Esophagus squamous epithelium (tissue), 5 donors: ENCODE results near the gene CA7. TPM values are rescaled to one million over a fixed set of nuclear protein-coding genes. Genes with fewer than 3 reads are reported as not detected.

Experiments
- DNase-seq: peaks from one replicate; lab custom pipeline; 2025; lab: John Stamatoyannopoulos, UW
- H3K27ac ChIP-seq, 4 donors: fragments of 200-600 bp; sonication (generic); one replicate each; pipeline ENCODE4 v1.5.1; 2016 to 2019; ENCODE audit warnings: mild to moderate bottlenecking in 1 of 4
- H3K27me3 ChIP-seq, 4 donors: fragments of 200-600 bp; sonication (generic); 1 replicate in 3 of 4; 2 replicates in 1 of 4; pipeline versions ENCODE4 v1.5.1 to v1.6.0; 2017 to 2021; ENCODE audit warnings: antibody characterized with exemption in 1 of 4
- H3K36me3 ChIP-seq, 3 donors: fragments of 200-600 bp; sonication (generic); one replicate each; pipeline ENCODE4 v1.5.1; 2016 to 2019
- H3K4me1 ChIP-seq, 3 donors: fragments of 200-600 bp; sonication (generic); one replicate each; pipeline ENCODE4 v1.5.1; 2017 to 2019
- H3K4me3 ChIP-seq, 4 donors: fragments of 200-600 bp; sonication (generic); 1 replicate in 3 of 4; 2 replicates in 1 of 4; pipeline ENCODE4 v1.5.1; 2016 to 2019; ENCODE audit warnings: mild to moderate bottlenecking in 2 of 4, moderate library complexity in 1 of 4
- H3K9me3 ChIP-seq, 3 donors: fragments of 200-600 bp; sonication (generic); one replicate each; pipeline ENCODE4 v1.5.1; 2016 to 2019
- CTCF ChIP-seq, 6 experiments: fragments of 450-650 bp in 4 of 6; fragments of 200-600 bp in 2 of 6; sonication (generic) in 2 of 6; IDR thresholded peaks; one replicate each; pipeline ENCODE4 v1.5.1; 2016 to 2019; ENCODE audit warnings: antibody characterized with exemption in 6 of 6, mild to moderate bottlenecking in 4 of 6, moderate library complexity in 4 of 6
- POLR2A ChIP-seq, 4 donors: fragments of 450-650 bp; IDR thresholded peaks; one replicate each; pipeline ENCODE4 v1.6.1; 2017; ENCODE audit warnings: antibody characterized with exemption in 4 of 4, mild to moderate bottlenecking in 4 of 4, moderate library complexity in 3 of 4
- WGBS, 2 donors: methylation state at CpG; one replicate each; pipeline ENCODE4 v1.1.5; 2018; 5-methylcytosine and 5-hydroxymethylcytosine counted together
- intact Hi-C: fragments of 100-400 bp; cut with DNase I; formaldehyde crosslinking; loops from one replicate; pipeline ENCODE4 v1.15.0; 2022
- total RNA-seq, 4 donors: library from RNA; depleted of rRNA; stranded (reverse); fragments of >200 nt; gene quantifications; one replicate each; pipeline ENCODE4 v1.1.0, GENCODE V29; 2016
- donor health status: DM: yes; HTN: yes; CAD: no.

The CA7 gene
- total RNA-seq, 4 donors from 2014 or later = not detected

- H3K27me3 ChIP-seq = no peaks in the 10 kb centered on the region
- no peak overlapping the region for H3K4me3 ChIP-seq
- H3K36me3 ChIP-seq = peaks cover 8 to 50% (median 10%) of the 10 kb centered on the region in 3 donors
- H3K9me3 ChIP-seq = no peaks in the 10 kb centered on the region
- intact Hi-C loops = no loop called here
- TF ChIP-seq CTCF (IDR thresholded peaks at IDR 0.05) = no peak
- TF ChIP-seq POLR2A (IDR thresholded peaks at IDR 0.05) = no peak
- WGBS, 2 donors = 94 to 100% methylated on average over 3 of the region's 3 CpGs
- no peak overlapping the region for H3K27ac ChIP-seq
- H3K4me1 ChIP-seq = peaks cover 0 to 26% (median 10%) of the 10 kb centered on the region in 3 donors
- DNase-seq = no peak
These were observed 38.5 kb downstream of the CA7 start for GRCh38 chr16:66882702-66883101.

- DNase-seq = no peak
- 86 to 88% methylated on average over 9 to 10 of the region's 12 CpGs for WGBS, 2 donors
- no peaks in the 10 kb centered on the region for H3K9me3 ChIP-seq
- H3K36me3 ChIP-seq = peaks cover 8 to 56% (median 10%) of the 10 kb centered on the region in 3 donors
- intact Hi-C loops = no loop called here
- TF ChIP-seq POLR2A (IDR thresholded peaks at IDR 0.05) (no peak), CTCF (IDR thresholded peaks at IDR 0.05) (no peak)
- H3K4me3 ChIP-seq = no peak overlapping the region
- H3K4me1 ChIP-seq = peaks cover 0 to 29% (median 8%) of the 10 kb centered on the region in 3 donors
- no peaks in the 10 kb centered on the region for H3K27me3 ChIP-seq
- H3K27ac ChIP-seq = no peak overlapping the region
These were observed 41.3 kb downstream of the CA7 start for GRCh38 chr16:66885491-66885890.

- intact Hi-C loops = no loop called here
- no peaks in the 10 kb centered on the region for H3K27me3 ChIP-seq
- no peak for TF ChIP-seq POLR2A (IDR thresholded peaks at IDR 0.05)
- TF ChIP-seq CTCF (IDR thresholded peaks at IDR 0.05) = no peak
- no peak for DNase-seq
- no peaks in the 10 kb centered on the region for H3K9me3 ChIP-seq
- no peak overlapping the region for H3K4me3 ChIP-seq
- WGBS, 2 donors = 63 to 67% methylated on average over 2 of the region's 2 CpGs
- peaks cover 0 to 22% (median 4%) of the 10 kb centered on the region in 3 donors for H3K4me1 ChIP-seq
- no peak overlapping the region for H3K27ac ChIP-seq
- peaks cover 8 to 59% (median 10%) of the 10 kb centered on the region in 3 donors for H3K36me3 ChIP-seq
These were observed 42.1 kb downstream of the CA7 start for GRCh38 chr16:66886321-66886720.

- DNase-seq = no peak
- intact Hi-C loops = no loop called here
- peaks cover 8 to 62% (median 10%) of the 10 kb centered on the region in 3 donors for H3K36me3 ChIP-seq
- no peaks in the 10 kb centered on the region for H3K9me3 ChIP-seq
- 81 to 83% methylated on average over 3 of the region's 3 CpGs for WGBS, 2 donors
- TF ChIP-seq POLR2A (IDR thresholded peaks at IDR 0.05) (no peak), CTCF (IDR thresholded peaks at IDR 0.05) (no peak)
- H3K4me3 ChIP-seq = no peak overlapping the region
- H3K4me1 ChIP-seq = peaks cover 0 to 16% (median 0%) of the 10 kb centered on the region in 3 donors
- no peak overlapping the region for H3K27ac ChIP-seq
- H3K27me3 ChIP-seq = no peaks in the 10 kb centered on the region
These were observed 42.7 kb downstream of the CA7 start for GRCh38 chr16:66886914-66887313.

- peaks cover 0 to 11% (median 0%) of the 10 kb centered on the region in 3 donors for H3K4me1 ChIP-seq
- DNase-seq = no peak
- WGBS, 2 donors = 88 to 92% methylated on average over 6 of the region's 6 CpGs
- TF ChIP-seq POLR2A (IDR thresholded peaks at IDR 0.05) = no peak
- TF ChIP-seq CTCF (IDR thresholded peaks at IDR 0.05) = no peak
- H3K4me3 ChIP-seq = no peak overlapping the region
- peaks cover 8 to 49% (median 10%) of the 10 kb centered on the region in 3 donors for H3K36me3 ChIP-seq
- intact Hi-C loops = no loop called here
- no peaks in the 10 kb centered on the region for H3K27me3 ChIP-seq
- no peaks in the 10 kb centered on the region for H3K9me3 ChIP-seq
- no peak overlapping the region for H3K27ac ChIP-seq
These were observed 44.7 kb downstream of the CA7 start for GRCh38 chr16:66888647-66889615.
